Neural crest cell (in vitro differentiated cells): Measurements from ENCODE around the gene WBP4. TPM values are rescaled to one million over a fixed set of nuclear protein-coding genes. Genes with fewer than 3 reads are reported as not detected.

Experiments used
- DNase-seq: peaks from one replicate; pipeline ENCODE4 v3.0.0; 2021; ENCODE audit warnings: low read depth, mixed read lengths, low spot score
- H3K27ac Mint-ChIP-seq: one replicate; pipeline ENCODE4 v1.8.0; 2021; ENCODE audit warnings: mild to moderate bottlenecking, mixed read lengths; ENCODE audit not compliant: unreplicated experiment
- H3K27me3 Mint-ChIP-seq: 2 replicates; pipeline ENCODE4 v1.8.0; 2021; ENCODE audit warnings: low read depth, mild to moderate bottlenecking, mixed read lengths
- H3K36me3 Mint-ChIP-seq: 2 replicates; pipeline ENCODE4 v1.8.0; 2021; ENCODE audit warnings: low read depth, mild to moderate bottlenecking, mixed read lengths
- H3K4me1 Mint-ChIP-seq: 2 replicates; pipeline ENCODE4 v1.8.0; 2021; ENCODE audit warnings: mixed read lengths
- H3K4me3 Mint-ChIP-seq: one replicate; pipeline ENCODE4 v1.8.0; 2021; ENCODE audit warnings: mild to moderate bottlenecking, mixed read lengths
- H3K9me3 Mint-ChIP-seq: 2 replicates; pipeline ENCODE4 v1.8.0; 2021; ENCODE audit warnings: mixed read lengths
- long read RNA-seq: library from polyadenylated mRNA; unstranded; transcript quantifications from one replicate; pipeline ENCODE4 v2.0.0, GENCODE V29; 2020
- total RNA-seq: library from RNA; stranded (reverse); gene quantifications from 2 replicates; pipeline ENCODE4 v1.2.1, GENCODE V29; 2021
- TF ChIP-seq, protein P1 (sequence below): fragments of 200-600 bp; sonication (generic); conservative IDR thresholded peaks from 2 replicates; pipeline ENCODE4 v1.5.0; 2021; ENCODE audit warnings: antibody characterized with exemption, mild to moderate bottlenecking

WBP4 gene
- total RNA-seq = 8.3 and 8.7 TPM in 2 replicates
- long read RNA-seq, partial matches to known transcripts = 6 of 14 reads
- long read RNA-seq, other reads (novel, unspliced or antisense) = 5 of 14 reads

GRCh38 chr13:41061075-41061913 lies at the start of gene WBP4:
WBP4 (plus strand) TSS chr13:41061509; CDS start chr13:41061674, 165 bp downstream.
- TF ChIP-seq, protein P1, sequence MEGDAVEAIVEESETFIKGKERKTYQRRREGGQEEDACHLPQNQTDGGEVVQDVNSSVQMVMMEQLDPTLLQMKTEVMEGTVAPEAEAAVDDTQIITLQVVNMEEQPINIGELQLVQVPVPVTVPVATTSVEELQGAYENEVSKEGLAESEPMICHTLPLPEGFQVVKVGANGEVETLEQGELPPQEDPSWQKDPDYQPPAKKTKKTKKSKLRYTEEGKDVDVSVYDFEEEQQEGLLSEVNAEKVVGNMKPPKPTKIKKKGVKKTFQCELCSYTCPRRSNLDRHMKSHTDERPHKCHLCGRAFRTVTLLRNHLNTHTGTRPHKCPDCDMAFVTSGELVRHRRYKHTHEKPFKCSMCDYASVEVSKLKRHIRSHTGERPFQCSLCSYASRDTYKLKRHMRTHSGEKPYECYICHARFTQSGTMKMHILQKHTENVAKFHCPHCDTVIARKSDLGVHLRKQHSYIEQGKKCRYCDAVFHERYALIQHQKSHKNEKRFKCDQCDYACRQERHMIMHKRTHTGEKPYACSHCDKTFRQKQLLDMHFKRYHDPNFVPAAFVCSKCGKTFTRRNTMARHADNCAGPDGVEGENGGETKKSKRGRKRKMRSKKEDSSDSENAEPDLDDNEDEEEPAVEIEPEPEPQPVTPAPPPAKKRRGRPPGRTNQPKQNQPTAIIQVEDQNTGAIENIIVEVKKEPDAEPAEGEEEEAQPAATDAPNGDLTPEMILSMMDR = no peak
- H3K27me3 Mint-ChIP-seq = peaks cover 14% of the 10 kb centered on the region
- peak within 1 kb of the TSS; percentile 98 for H3K4me3 Mint-ChIP-seq
- H3K4me1 Mint-ChIP-seq = peaks cover 44% of the 10 kb centered on the region
- peak; percentile 94 for DNase-seq
- H3K27ac Mint-ChIP-seq = peak within 1 kb of the TSS; percentile 100
- H3K9me3 Mint-ChIP-seq = no peaks in the 10 kb centered on the region
- peaks cover 2% of the 10 kb centered on the region for H3K36me3 Mint-ChIP-seq

DNA sequence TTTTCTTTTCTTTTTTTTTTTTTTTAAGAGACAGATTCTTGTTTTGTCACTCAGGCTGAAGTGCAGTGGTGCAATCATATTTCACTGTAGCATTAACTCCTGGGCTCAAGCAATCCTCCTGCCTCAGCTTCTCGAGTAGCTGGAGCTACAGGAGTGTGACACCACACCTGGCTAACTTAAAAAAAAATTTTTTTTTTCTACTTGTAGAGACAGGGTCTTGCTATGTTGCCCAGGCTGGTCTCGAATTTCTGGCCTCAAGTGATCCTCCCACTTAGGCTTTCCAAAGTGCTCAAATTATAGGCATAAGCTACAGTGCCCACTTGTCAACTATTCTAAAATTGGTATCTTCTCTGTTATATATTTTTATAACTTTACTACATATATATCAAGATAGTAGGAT lies 48.8 kb upstream of the WBP4 start:
- H3K36me3 Mint-ChIP-seq = no peaks in the 10 kb centered on the region
- TF ChIP-seq, protein P1 = no peak
- H3K27ac Mint-ChIP-seq = no peak overlapping the region
- DNase-seq = no peak
- H3K27me3 Mint-ChIP-seq = no peaks in the 10 kb centered on the region
- no peaks in the 10 kb centered on the region for H3K9me3 Mint-ChIP-seq
- peaks cover 24% of the 10 kb centered on the region for H3K4me1 Mint-ChIP-seq
- no peak overlapping the region for H3K4me3 Mint-ChIP-seq

DNA sequence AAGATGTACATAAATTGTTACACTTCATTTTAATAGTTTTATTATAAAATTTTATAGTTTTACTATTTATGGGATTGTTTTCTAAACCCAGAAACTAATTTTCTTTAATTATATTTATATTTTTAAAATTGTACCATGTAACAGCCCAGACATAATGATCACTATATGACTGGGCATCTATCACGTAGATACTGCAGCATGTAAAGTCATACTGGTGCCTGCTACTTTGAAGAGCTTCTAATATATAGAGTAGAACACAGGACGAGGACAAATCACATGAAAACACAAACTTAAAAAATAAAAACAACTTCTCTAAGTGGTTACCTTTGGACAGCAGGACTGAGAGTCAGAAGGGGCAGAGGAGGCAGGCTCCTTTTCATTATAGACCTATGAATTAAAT lies 47.5 kb upstream of the WBP4 start:
- TF ChIP-seq, protein P1 = no peak
- Mint-ChIP-seq H3K4me3 (no peak overlapping the region), H3K27ac (no peak overlapping the region), H3K36me3 (no peaks in the 10 kb centered on the region), H3K27me3 (no peaks in the 10 kb centered on the region), H3K9me3 (no peaks in the 10 kb centered on the region), H3K4me1 (peaks cover 19% of the 10 kb centered on the region)
- DNase-seq = no peak

- H3K27ac Mint-ChIP-seq = no peak overlapping the region
These were observed 45.4 kb upstream of the WBP4 start for GRCh38 chr13:41015920-41016319.

GRCh38 chr13:41017159-41017558 lies 44.1 kb upstream of the WBP4 start:
- H3K36me3 Mint-ChIP-seq = no peaks in the 10 kb centered on the region
- peak overlapping the region; percentile 44 for H3K27ac Mint-ChIP-seq
- no peaks in the 10 kb centered on the region for H3K9me3 Mint-ChIP-seq
- no peaks in the 10 kb centered on the region for H3K27me3 Mint-ChIP-seq
- H3K4me1 Mint-ChIP-seq = peaks cover 23% of the 10 kb centered on the region
- no peak for DNase-seq
- no peak overlapping the region for H3K4me3 Mint-ChIP-seq
- TF ChIP-seq, protein P1 = no peak

More at GRCh38 chr13:41015920-41016319, 45.4 kb upstream of the WBP4 start:
- H3K4me3 Mint-ChIP-seq = no peak overlapping the region
- H3K27me3 Mint-ChIP-seq = no peaks in the 10 kb centered on the region
- H3K36me3 Mint-ChIP-seq = no peaks in the 10 kb centered on the region
- no peak for DNase-seq
- H3K4me1 Mint-ChIP-seq = peaks cover 23% of the 10 kb centered on the region
- no peaks in the 10 kb centered on the region for H3K9me3 Mint-ChIP-seq
- TF ChIP-seq, protein P1 = no peak
